T-helper 1 cell (primary cell): Measurements from ENCODE around the gene ZP3.
"Not testable (repeated sequence)": the region's sequence is repeated elsewhere in the genome, so short reads cannot be mapped to it uniquely, and the experiment has no call there.

Experiments
- DNase-seq, 5 donors: peaks; one replicate each; pipeline ENCODE4 v3.0.0-alpha.2; 2012 to 2020

ZP3 gene

GRCh38 chr7:76405738-76406137 lies 19.0 kb upstream of the ZP3 start:
- DNase-seq = no peak

GRCh38 chr7:76407718-76408117 lies 17.0 kb upstream of the ZP3 start:
- DNase-seq = no peak

GRCh38 chr7:76408121-76408560 lies 16.6 kb upstream of the ZP3 start:
- DNase-seq = no peak

GRCh38 chr7:76409537-76409936 lies 15.2 kb upstream of the ZP3 start, which contains the start of gene SSC4D:
SSC4D (minus strand) TSS chr7:76409697; CDS start chr7:76404439, 5,258 bp downstream.
- no peak for DNase-seq

- no peak for DNase-seq
Measured at GRCh38 chr7:76411626-76412025, 13.1 kb upstream of the ZP3 start.

- no peak for DNase-seq
Measured at GRCh38 chr7:76412249-76412648, 12.5 kb upstream of the ZP3 start.

- DNase-seq = not testable (repeated sequence)
Measured at GRCh38 chr7:76417654-76418310, 7.0 kb upstream of the ZP3 start.

GRCh38 chr7:76421097-76421496 lies 3.7 kb upstream of the ZP3 start:
- not testable (repeated sequence) for DNase-seq

GRCh38 chr7:76423666-76424412 lies 911 bp upstream of the ZP3 start:
- DNase-seq = no peak

- DNase-seq = no peak
Measured at GRCh38 chr7:76425156-76425555, 406 bp downstream of the ZP3 start.

- not testable (repeated sequence) for DNase-seq
Measured at GRCh38 chr7:76425558-76425957, 808 bp downstream of the ZP3 start.

GRCh38 chr7:76426246-76426645 lies 1.5 kb downstream of the ZP3 start:
- DNase-seq = no peak

- no peak for DNase-seq
Measured at GRCh38 chr7:76427635-76428034, 2.9 kb downstream of the ZP3 start.

- no peak for DNase-seq
Measured at GRCh38 chr7:76428149-76428823, 3.5 kb downstream of the ZP3 start.

- DNase-seq = no peak
Measured at GRCh38 chr7:76428868-76429805, 4.4 kb downstream of the ZP3 start.

GRCh38 chr7:76430211-76430610 lies 5.5 kb downstream of the ZP3 start:
- DNase-seq = no peak

GRCh38 chr7:76430836-76431235 lies 6.1 kb downstream of the ZP3 start:
- DNase-seq = no peak

- peak in 3 of 5 donors; percentile 44 to 50 (median 45) for DNase-seq
Measured at GRCh38 chr7:76437873-76438272, 13.1 kb downstream of the ZP3 start.

- not testable (repeated sequence) for DNase-seq
Measured at GRCh38 chr7:76439120-76439888, 14.6 kb downstream of the ZP3 start.

- not testable (repeated sequence) for DNase-seq
Measured at GRCh38 chr7:76440404-76440803, 15.7 kb downstream of the ZP3 start.

GRCh38 chr7:76441792-76442191 lies 17.0 kb downstream of the ZP3 start:
- DNase-seq = not testable (repeated sequence)
